Measurements from ENCODE around the gene CDC6. TPM values are rescaled to one million over a fixed set of nuclear protein-coding genes. Genes with fewer than 3 reads are reported as not detected.

The CDC6 gene
- total and polyA plus RNA-seq, 2 of the 8 experiments (the other 6 are each of a cell fraction or from before 2014, with no cell fraction given), result 50.5 to 140 TPM

GRCh38 chr17:40344421-40345160 lies 56.9 kb downstream of the CDC6 start (continued):
- TF ChIP-seq RFX5 (IDR thresholded peaks at IDR 0.05; ENCODE audit: borderline replicate concordance, low read depth, low read length), result no peak
- TF ChIP-seq SP1 (IDR thresholded peaks at IDR 0.05; ENCODE audit: low read depth, low read length), result no peak
- no peak for TF ChIP-seq PHF8 (conservative IDR thresholded peaks at IDR 0.05; ENCODE audit: low read depth, low read length)
- no peak for TF ChIP-seq RAD21 (IDR thresholded peaks at IDR 0.05 in 1 of 2, conservative IDR thresholded peaks at IDR 0.05 in 1 of 2; ENCODE audit: low read depth in 2 of 2, low read length in 2 of 2)
- TF ChIP-seq POU5F1 (IDR thresholded peaks at IDR 0.05; ENCODE audit: low read depth, low read length), result no peak
